ENCODE results near the gene RCOR2.

The RCOR2 gene

GRCh38 chr11:63907808-63908530 is 9.0 kb downstream of the RCOR2 start:
- no peak overlapping the region for H3K27ac ChIP-seq (ENCODE audit: insufficient read depth in 1 of 2, low read depth in 1 of 2, low read length in 2 of 2, poor library complexity in 1 of 2, severe bottlenecking in 2 of 2)
- H3K36me3 ChIP-seq (ENCODE audit: control insufficient read depth in 4 of 4, insufficient read depth in 4 of 4, low read length in 3 of 4) = peaks cover 7 to 61% (median 40%) of the 10 kb centered on the region in 4 experiments
- CTCF ChIA-PET = interaction anchor here (1.1 to 12.5 kb wide), 4 partner anchors 35 to 140 kb away, joined by 3 to 176 read pairs (median 4); partner anchors contain the start of genes MARK2 and ZFTA
- POLR2A ChIA-PET = no interaction called here
- DNase-seq = no peak
- H3K4me1 ChIP-seq (ENCODE audit: control extremely low read depth in 1 of 4, control insufficient read depth in 4 of 4, insufficient read depth in 4 of 4, low read length in 3 of 4) = peaks cover 0 to 24% (median 16%) of the 10 kb centered on the region in 4 experiments
- 90% methylated on average over 17 of the region's 21 CpGs for WGBS (ENCODE audit: insufficient coverage)
- H3K27me3 ChIP-seq (replicated peaks in 2 of 5; ENCODE audit: control insufficient read depth in 4 of 5, insufficient read depth in 5 of 5, low read length in 4 of 5) = no peaks in the 10 kb centered on the region
- H3K4me3 ChIP-seq (ENCODE audit: control insufficient read depth in 1 of 7, extremely low read depth in 1 of 7, insufficient read depth in 4 of 7, low read depth in 2 of 7, low read length in 6 of 7) = no peak overlapping the region
- no peaks in the 10 kb centered on the region for H3K9me3 ChIP-seq (ENCODE audit: control extremely low read depth in 1 of 5, control insufficient read depth in 4 of 5, insufficient read depth in 2 of 5, low read depth in 1 of 5, low read length in 4 of 5)

- ChIA-PET POLR2A (no interaction called here), CTCF (interaction anchor here (0.6 to 12.5 kb wide), 17 partner anchors 10 to 81 kb away, joined by 3 to 176 read pairs (median 3); partner anchors contain the start of gene MARK2)
- DNase-seq = no peak
- H3K4me1 ChIP-seq (ENCODE audit: control extremely low read depth in 1 of 4, control insufficient read depth in 4 of 4, insufficient read depth in 4 of 4, low read length in 3 of 4) = peaks cover 0 to 33% (median 21%) of the 10 kb centered on the region in 4 experiments
- peaks cover 7 to 70% (median 45%) of the 10 kb centered on the region in 4 experiments for H3K36me3 ChIP-seq (ENCODE audit: control insufficient read depth in 4 of 4, insufficient read depth in 4 of 4, low read length in 3 of 4)
- H3K27ac ChIP-seq (ENCODE audit: insufficient read depth in 1 of 2, low read depth in 1 of 2, low read length in 2 of 2, poor library complexity in 1 of 2, severe bottlenecking in 2 of 2) = no peak overlapping the region
- no peaks in the 10 kb centered on the region for H3K27me3 ChIP-seq (replicated peaks in 2 of 5; ENCODE audit: control insufficient read depth in 4 of 5, insufficient read depth in 5 of 5, low read length in 4 of 5)
- WGBS (ENCODE audit: insufficient coverage) = 90% methylated on average over 4 of the region's 6 CpGs
- H3K4me3 ChIP-seq (ENCODE audit: control insufficient read depth in 1 of 7, extremely low read depth in 1 of 7, insufficient read depth in 4 of 7, low read depth in 2 of 7, low read length in 6 of 7) = no peak overlapping the region
- no peaks in the 10 kb centered on the region for H3K9me3 ChIP-seq (ENCODE audit: control extremely low read depth in 1 of 5, control insufficient read depth in 4 of 5, insufficient read depth in 2 of 5, low read depth in 1 of 5, low read length in 4 of 5)
Measured at GRCh38 chr11:63907063-63907462, 9.9 kb downstream of the RCOR2 start.

GRCh38 chr11:63906585-63906984 is 10.4 kb downstream of the RCOR2 start:
- H3K9me3 ChIP-seq (ENCODE audit: control extremely low read depth in 1 of 5, control insufficient read depth in 4 of 5, insufficient read depth in 2 of 5, low read depth in 1 of 5, low read length in 4 of 5) = no peaks in the 10 kb centered on the region
- no peak overlapping the region for H3K4me3 ChIP-seq (ENCODE audit: control insufficient read depth in 1 of 7, extremely low read depth in 1 of 7, insufficient read depth in 4 of 7, low read depth in 2 of 7, low read length in 6 of 7)
- H3K27me3 ChIP-seq (replicated peaks in 2 of 5; ENCODE audit: control insufficient read depth in 4 of 5, insufficient read depth in 5 of 5, low read length in 4 of 5) = no peaks in the 10 kb centered on the region
- DNase-seq = peak; percentile 51 to 71 (median 67)
- H3K27ac ChIP-seq (ENCODE audit: insufficient read depth in 1 of 2, low read depth in 1 of 2, low read length in 2 of 2, poor library complexity in 1 of 2, severe bottlenecking in 2 of 2) = no peak overlapping the region
- H3K36me3 ChIP-seq (ENCODE audit: control insufficient read depth in 4 of 4, insufficient read depth in 4 of 4, low read length in 3 of 4) = peaks cover 7 to 74% (median 49%) of the 10 kb centered on the region in 4 experiments
- H3K4me1 ChIP-seq (ENCODE audit: control extremely low read depth in 1 of 4, control insufficient read depth in 4 of 4, insufficient read depth in 4 of 4, low read length in 3 of 4) = peaks cover 0 to 37% (median 21%) of the 10 kb centered on the region in 4 experiments
- WGBS (ENCODE audit: insufficient coverage) = 100% methylated on average over 5 of the region's 7 CpGs
- ChIA-PET CTCF (interaction anchor here (0.6 to 12.5 kb wide), 19 partner anchors 9 to 80 kb away, joined by 3 to 176 read pairs (median 3); partner anchors contain the start of gene MARK2), POLR2A (no interaction called here)

GRCh38 chr11:63906087-63906486 is 10.9 kb downstream of the RCOR2 start:
- POLR2A ChIA-PET = no interaction called here
- DNase-seq = no peak
- Histone ChIP-seq H3K27me3 (replicated peaks in 2 of 5; ENCODE audit: control insufficient read depth in 4 of 5, insufficient read depth in 5 of 5, low read length in 4 of 5) (no peaks in the 10 kb centered on the region), H3K4me1 (ENCODE audit: control extremely low read depth in 1 of 4, control insufficient read depth in 4 of 4, insufficient read depth in 4 of 4, low read length in 3 of 4) (peaks cover 0 to 37% (median 21%) of the 10 kb centered on the region in 4 experiments), H3K27ac (ENCODE audit: insufficient read depth in 1 of 2, low read depth in 1 of 2, low read length in 2 of 2, poor library complexity in 1 of 2, severe bottlenecking in 2 of 2) (no peak overlapping the region), H3K36me3 (ENCODE audit: control insufficient read depth in 4 of 4, insufficient read depth in 4 of 4, low read length in 3 of 4) (peaks cover 7 to 75% (median 50%) of the 10 kb centered on the region in 4 experiments), H3K4me3 (ENCODE audit: control insufficient read depth in 1 of 7, extremely low read depth in 1 of 7, insufficient read depth in 4 of 7, low read depth in 2 of 7, low read length in 6 of 7) (no peak overlapping the region), H3K9me3 (ENCODE audit: control extremely low read depth in 1 of 5, control insufficient read depth in 4 of 5, insufficient read depth in 2 of 5, low read depth in 1 of 5, low read length in 4 of 5) (no peaks in the 10 kb centered on the region)
- 100% methylated on average over 2 of the region's 4 CpGs for WGBS (ENCODE audit: insufficient coverage)
- CTCF ChIA-PET = interaction anchor here (0.9 to 12.5 kb wide), 14 partner anchors 9 to 80 kb away, joined by 3 to 176 read pairs (median 4); partner anchors contain the start of gene MARK2

- peaks cover 0 to 33% (median 18%) of the 10 kb centered on the region in 4 experiments for H3K4me1 ChIP-seq (ENCODE audit: control extremely low read depth in 1 of 4, control insufficient read depth in 4 of 4, insufficient read depth in 4 of 4, low read length in 3 of 4)
- peaks cover 7 to 84% (median 57%) of the 10 kb centered on the region in 4 experiments for H3K36me3 ChIP-seq (ENCODE audit: control insufficient read depth in 4 of 4, insufficient read depth in 4 of 4, low read length in 3 of 4)
- ChIA-PET CTCF (interaction anchor here (0.7 to 12.5 kb wide), 5 partner anchors 9 to 71 kb away, joined by 3 to 176 read pairs (median 4); partner anchors contain the start of gene MARK2), POLR2A (no interaction called here)
- no peak overlapping the region for H3K27ac ChIP-seq (ENCODE audit: insufficient read depth in 1 of 2, low read depth in 1 of 2, low read length in 2 of 2, poor library complexity in 1 of 2, severe bottlenecking in 2 of 2)
- H3K4me3 ChIP-seq (ENCODE audit: control insufficient read depth in 1 of 7, extremely low read depth in 1 of 7, insufficient read depth in 4 of 7, low read depth in 2 of 7, low read length in 6 of 7) = no peak overlapping the region
- no peaks in the 10 kb centered on the region for H3K27me3 ChIP-seq (replicated peaks in 2 of 5; ENCODE audit: control insufficient read depth in 4 of 5, insufficient read depth in 5 of 5, low read length in 4 of 5)
- DNase-seq = no peak
- H3K9me3 ChIP-seq (ENCODE audit: control extremely low read depth in 1 of 5, control insufficient read depth in 4 of 5, insufficient read depth in 2 of 5, low read depth in 1 of 5, low read length in 4 of 5) = no peaks in the 10 kb centered on the region
- 91% methylated on average over 5 of the region's 6 CpGs for WGBS (ENCODE audit: insufficient coverage)
Measured at GRCh38 chr11:63905179-63905578, 11.8 kb downstream of the RCOR2 start.

- ChIA-PET POLR2A (no interaction called here), CTCF (interaction anchor here (1.0 to 12.5 kb wide), 3 partner anchors 11 to 71 kb away, joined by 3 to 176 read pairs (median 3); partner anchors contain the start of gene MARK2)
- peaks cover 0 to 28% (median 14%) of the 10 kb centered on the region in 4 experiments for H3K4me1 ChIP-seq (ENCODE audit: control extremely low read depth in 1 of 4, control insufficient read depth in 4 of 4, insufficient read depth in 4 of 4, low read length in 3 of 4)
- no peak for DNase-seq
- H3K4me3 ChIP-seq (ENCODE audit: control insufficient read depth in 1 of 7, extremely low read depth in 1 of 7, insufficient read depth in 4 of 7, low read depth in 2 of 7, low read length in 6 of 7) = no peak overlapping the region
- H3K27ac ChIP-seq (ENCODE audit: insufficient read depth in 1 of 2, low read depth in 1 of 2, low read length in 2 of 2, poor library complexity in 1 of 2, severe bottlenecking in 2 of 2) = no peak overlapping the region
- H3K27me3 ChIP-seq (replicated peaks in 2 of 5; ENCODE audit: control insufficient read depth in 4 of 5, insufficient read depth in 5 of 5, low read length in 4 of 5) = no peaks in the 10 kb centered on the region
- no peaks in the 10 kb centered on the region for H3K9me3 ChIP-seq (ENCODE audit: control extremely low read depth in 1 of 5, control insufficient read depth in 4 of 5, insufficient read depth in 2 of 5, low read depth in 1 of 5, low read length in 4 of 5)
- 97% methylated on average over 13 of the region's 13 CpGs for WGBS (ENCODE audit: insufficient coverage)
- peaks cover 9 to 89% (median 62%) of the 10 kb centered on the region in 4 experiments for H3K36me3 ChIP-seq (ENCODE audit: control insufficient read depth in 4 of 4, insufficient read depth in 4 of 4, low read length in 3 of 4)
Measured at GRCh38 chr11:63904743-63905142, 12.2 kb downstream of the RCOR2 start.

- Histone ChIP-seq H3K27me3 (replicated peaks in 2 of 5; ENCODE audit: control insufficient read depth in 4 of 5, insufficient read depth in 5 of 5, low read length in 4 of 5) (no peaks in the 10 kb centered on the region), H3K4me3 (ENCODE audit: control insufficient read depth in 1 of 7, extremely low read depth in 1 of 7, insufficient read depth in 4 of 7, low read depth in 2 of 7, low read length in 6 of 7) (no peak overlapping the region), H3K4me1 (ENCODE audit: control extremely low read depth in 1 of 4, control insufficient read depth in 4 of 4, insufficient read depth in 4 of 4, low read length in 3 of 4) (peaks cover 0 to 21% (median 6%) of the 10 kb centered on the region in 4 experiments), H3K36me3 (ENCODE audit: control insufficient read depth in 4 of 4, insufficient read depth in 4 of 4, low read length in 3 of 4) (peaks cover 11 to 90% (median 70%) of the 10 kb centered on the region in 4 experiments), H3K27ac (ENCODE audit: insufficient read depth in 1 of 2, low read depth in 1 of 2, low read length in 2 of 2, poor library complexity in 1 of 2, severe bottlenecking in 2 of 2) (no peak overlapping the region), H3K9me3 (ENCODE audit: control extremely low read depth in 1 of 5, control insufficient read depth in 4 of 5, insufficient read depth in 2 of 5, low read depth in 1 of 5, low read length in 4 of 5) (no peaks in the 10 kb centered on the region)
- POLR2A ChIA-PET = no interaction called here
- CTCF ChIA-PET = interaction anchor here (1.2 to 12.5 kb wide), 3 partner anchors 41 to 136 kb away, joined by 3 to 176 read pairs (median 17); partner anchors contain the start of gene MARK2
- DNase-seq = no peak
- WGBS (ENCODE audit: insufficient coverage) = 97% methylated on average over 10 of the region's 14 CpGs
Measured at GRCh38 chr11:63903884-63904283, 13.1 kb downstream of the RCOR2 start.
